H1 (cell line): ENCODE measurements around the gene TTC3. TPM values are rescaled to one million over a fixed set of nuclear protein-coding genes. Genes with fewer than 3 reads are reported as not detected.

Experiments
- CTCF ChIA-PET: fragments of 300-600 bp; sonication (Branson Sonifier 250); formaldehyde crosslinking; loops from one replicate; lab custom pipeline; 2021; ENCODE audit not compliant: partially characterized antibody; lab: Charles Lee
- POLR2A ChIA-PET: fragments of 300-600 bp; sonication (Branson Sonifier 250); formaldehyde crosslinking; loops from one replicate; lab custom pipeline; 2021; ENCODE audit warnings: inconsistent platforms; ENCODE audit not compliant: partially characterized antibody; lab: Charles Lee
- DNase-seq, 2 experiments: peaks; one replicate each; pipeline versions ENCODE4 v3.0.0 to v3.0.0-alpha.2; 2010 to 2022; ENCODE audit warnings: low spot score in 2 of 2, low read depth in 1 of 2, mixed read lengths in 1 of 2
- FAIRE-seq: peaks from 2 replicates; lab custom pipeline; 2011; peaks lifted over from hg19 to GRCh38; lab: Jason Lieb, UNC
- H2AFZ ChIP-seq: 2 replicates; pipeline ENCODE4 v1.8.1; 2012; ENCODE audit warnings: low read length, inconsistent platforms
- H2AK5ac ChIP-seq: 2 replicates; pipeline ENCODE4 v1.6.1; 2013; ENCODE audit warnings: low read depth, low read length
- H2BK120ac ChIP-seq: replicated peaks from 2 replicates; pipeline ENCODE3; 2013; ENCODE audit warnings: low read depth, low read length, inconsistent platforms
- H2BK12ac ChIP-seq: 2 replicates; pipeline ENCODE4 v1.6.1; 2013; ENCODE audit warnings: low read depth, low read length
- H2BK15ac ChIP-seq: 2 replicates; pipeline ENCODE4 v1.6.1; 2013; ENCODE audit warnings: low read length
- H2BK20ac ChIP-seq: 2 replicates; pipeline ENCODE4 v1.6.1; 2013; ENCODE audit warnings: low read length
- H2BK5ac ChIP-seq: 2 replicates; pipeline ENCODE4 v1.6.1; 2013; ENCODE audit warnings: low read depth, low read length
- H3K14ac ChIP-seq: 2 replicates; pipeline ENCODE4 v1.6.1; 2013; ENCODE audit warnings: inconsistent platforms; ENCODE audit not compliant: insufficient read length
- H3K18ac ChIP-seq: 2 replicates; pipeline ENCODE4 v1.6.1; 2013; ENCODE audit warnings: low read length; ENCODE audit errors: extremely low read depth
- H3K23ac ChIP-seq: 2 replicates; pipeline ENCODE4 v1.6.1; 2013; ENCODE audit warnings: inconsistent platforms; ENCODE audit not compliant: insufficient read length
- H3K23me2 ChIP-seq: 2 replicates; pipeline ENCODE4 v1.6.1; 2013; ENCODE audit warnings: low read depth, low read length
- H3K27ac ChIP-seq: 2 replicates; pipeline ENCODE4 v1.6.1; 2011; ENCODE audit warnings: low read depth, low read length, inconsistent platforms
- H3K27me3 ChIP-seq, 4 experiments: replicated peaks in 1 of 4; 1 replicate in 1 of 4; 2 replicates in 3 of 4; pipeline versions ENCODE4 v1.6.1 to v1.8.1; 2011 to 2013; ENCODE audit warnings: low read length in 3 of 4, mild to moderate bottlenecking in 3 of 4, inconsistent platforms in 2 of 4, mixed read lengths in 2 of 4, moderate library complexity in 1 of 4; ENCODE audit not compliant: control insufficient read depth in 3 of 4, insufficient read depth in 3 of 4; ENCODE audit errors: extremely low read depth in 1 of 4
- H3K36me3 ChIP-seq, 4 experiments: 2 replicates each; pipeline versions ENCODE4 v1.6.1 to v1.8.1; 2011 to 2013; ENCODE audit warnings: mild to moderate bottlenecking in 4 of 4, low read length in 3 of 4, moderate library complexity in 2 of 4, control low read depth in 1 of 4, inconsistent platforms in 1 of 4; ENCODE audit not compliant: insufficient read depth in 4 of 4, control insufficient read depth in 2 of 4
- H3K4ac ChIP-seq: replicated peaks from 2 replicates; pipeline ENCODE3; 2013; ENCODE audit warnings: low read length, low read depth, mixed read lengths, inconsistent platforms; ENCODE audit not compliant: insufficient read length
- H3K4me1 ChIP-seq, 4 experiments: replicated peaks in 1 of 4; 1 replicate in 1 of 4; 2 replicates in 3 of 4; pipeline versions ENCODE4 v1.6.1 to v1.8.1; 2011 to 2013; ENCODE audit warnings: low read length in 3 of 4, inconsistent platforms in 2 of 4, mixed read lengths in 1 of 4; ENCODE audit not compliant: insufficient read depth in 4 of 4, control insufficient read depth in 3 of 4
- H3K4me2 ChIP-seq, 2 experiments: 2 replicates each; pipeline versions ENCODE4 v1.6.1 to v1.8.1; 2011 to 2013; ENCODE audit warnings: low read depth in 2 of 2, low read length in 2 of 2, control low read depth in 1 of 2, inconsistent platforms in 1 of 2, mild to moderate bottlenecking in 1 of 2; ENCODE audit not compliant: insufficient read depth in 1 of 2
- H3K4me3 ChIP-seq, 4 experiments: fragments of 200-600, 300-600 bp in 1 of 4; sonication (generic), shearing (Covaris generic), sonication (Bioruptor Twin) in 1 of 4; 2 replicates each; pipeline versions ENCODE4 v1.5.1 to v1.8.1; 2011 to 2016; ENCODE audit warnings: low read length in 4 of 4, low read depth in 3 of 4, control low read depth in 2 of 4, inconsistent platforms in 2 of 4, mild to moderate bottlenecking in 2 of 4, mixed read lengths in 1 of 4, moderate library complexity in 1 of 4; ENCODE audit not compliant: insufficient read depth in 2 of 4; ENCODE audit errors: extremely low read depth in 1 of 4
- H3K56ac ChIP-seq: replicated peaks from 2 replicates; pipeline ENCODE3; 2013; ENCODE audit warnings: low read depth, mild to moderate bottlenecking, mixed read lengths, low read length, inconsistent platforms; ENCODE audit not compliant: insufficient read length
- H3K79me1 ChIP-seq: 2 replicates; pipeline ENCODE4 v1.6.1; 2013; ENCODE audit warnings: low read depth, low read length, control low read depth
- H3K79me2 ChIP-seq, 2 experiments: 2 replicates each; pipeline versions ENCODE4 v1.6.1 to v1.8.1; 2012 to 2013; ENCODE audit warnings: low read length in 2 of 2, mild to moderate bottlenecking in 2 of 2, inconsistent platforms in 1 of 2; ENCODE audit not compliant: insufficient read depth in 2 of 2, control insufficient read depth in 1 of 2
- H3K9ac ChIP-seq, 4 experiments: replicated peaks in 1 of 4; 1 replicate in 1 of 4; 2 replicates in 3 of 4; pipeline versions ENCODE4 v1.6.1 to v1.8.1; 2011 to 2013; ENCODE audit warnings: low read depth in 3 of 4, low read length in 3 of 4, control low read depth in 2 of 4, mild to moderate bottlenecking in 2 of 4, moderate library complexity in 2 of 4, inconsistent platforms in 1 of 4; ENCODE audit errors: extremely low read depth in 1 of 4
- H3K9me3 ChIP-seq, 2 experiments: 2 replicates each; pipeline versions ENCODE4 v1.6.1 to v1.8.1; 2012 to 2013; ENCODE audit warnings: mild to moderate bottlenecking in 2 of 2, moderate library complexity in 2 of 2, control low read depth in 1 of 2, inconsistent platforms in 1 of 2, low read depth in 1 of 2, low read length in 1 of 2, mixed read lengths in 1 of 2; ENCODE audit not compliant: insufficient read depth in 2 of 2
- H4K20me1 ChIP-seq, 2 experiments: replicated peaks in 1 of 2; 2 replicates each; pipeline versions ENCODE3 to v1.8.1; 2011 to 2013; ENCODE audit warnings: inconsistent platforms in 2 of 2, low read length in 2 of 2, mild to moderate bottlenecking in 1 of 2; ENCODE audit not compliant: insufficient read depth in 2 of 2, control insufficient read depth in 1 of 2
- H4K5ac ChIP-seq: 2 replicates; pipeline ENCODE4 v1.6.1; 2013; ENCODE audit warnings: low read length, low read depth, mixed read lengths, inconsistent platforms; ENCODE audit not compliant: insufficient read length
- H4K8ac ChIP-seq: 2 replicates; pipeline ENCODE4 v1.8.0; 2013; ENCODE audit warnings: mild to moderate bottlenecking, moderate library complexity, low read length, inconsistent platforms; ENCODE audit not compliant: insufficient read depth; ENCODE audit errors: extremely low read depth
- H4K91ac ChIP-seq: replicated peaks from 2 replicates; pipeline ENCODE3; 2013; ENCODE audit warnings: low read length, mixed read lengths, inconsistent platforms; ENCODE audit not compliant: insufficient read length
- BRCA1 ChIP-seq: IDR thresholded peaks from 2 replicates; pipeline ENCODE4 v1.6.1; 2012; ENCODE audit warnings: low read depth, low read length, improper control_type of control experiment
- CBX5 ChIP-seq: fragments of 300-800, 300-1000 bp; sonication (generic); IDR thresholded peaks from 2 replicates; pipeline ENCODE4 v1.7.1; 2016; ENCODE audit warnings: antibody characterized with exemption, low read length, low read depth
- CHD1 ChIP-seq: IDR thresholded peaks from 2 replicates; pipeline ENCODE4 v1.6.1; 2012; ENCODE audit warnings: low read depth, low read length, improper control_type of control experiment
- EP300 ChIP-seq, 2 experiments: IDR thresholded peaks; 1 replicate in 1 of 2; 2 replicates in 1 of 2; pipeline ENCODE4 v1.6.1; 2011 to 2012; ENCODE audit warnings: low read depth in 2 of 2, low read length in 2 of 2, mild to moderate bottlenecking in 2 of 2, borderline replicate concordance in 1 of 2, inconsistent platforms in 1 of 2, moderate library complexity in 1 of 2
- HDAC6 ChIP-seq: IDR thresholded peaks from one replicate; pipeline ENCODE4 v1.7.1; 2012; ENCODE audit warnings: low read depth, mild to moderate bottlenecking, inconsistent platforms, low read length, moderate library complexity
- MAFK ChIP-seq: IDR thresholded peaks from 2 replicates; pipeline ENCODE4 v1.6.1; 2012; ENCODE audit warnings: low read depth, mild to moderate bottlenecking, improper control_type of control experiment, low read length
- POLR2AphosphoS5 ChIP-seq: IDR thresholded peaks from 2 replicates; pipeline ENCODE4 v1.6.1; 2011; ENCODE audit warnings: low read depth, low read length
- RBBP5 ChIP-seq: IDR thresholded peaks from 2 replicates; pipeline ENCODE4 v1.7.1; 2012; ENCODE audit warnings: low read depth, mild to moderate bottlenecking, inconsistent platforms, low read length, moderate library complexity, borderline replicate concordance
- SIRT6 ChIP-seq: IDR thresholded peaks from one replicate; pipeline ENCODE4 v1.7.1; 2012; ENCODE audit warnings: low read length, inconsistent platforms
- TAF1 ChIP-seq: IDR thresholded peaks from 2 replicates; pipeline ENCODE4 v1.6.1; 2011; ENCODE audit warnings: mild to moderate bottlenecking, low read depth, low read length
- WGBS, 2 experiments: shearing (Covaris generic) in 1 of 2; methylation state at CpG; one replicate each; pipeline versions ENCODE4 v1.1.6 to v1.1.7; 2013 to 2015; ENCODE audit warnings: low lambda C conversion rate in 2 of 2, mixed read lengths in 2 of 2, inconsistent platforms in 1 of 2, low coverage in 1 of 2, missing lambda C conversion rate in 1 of 2; ENCODE audit not compliant: insufficient replicate concordance in 2 of 2, insufficient coverage in 1 of 2, insufficient read length in 1 of 2; ENCODE audit errors: extremely low coverage in 1 of 2, missing lambda C conversion rate in 1 of 2; 5-methylcytosine and 5-hydroxymethylcytosine counted together
- polyA plus RNA-seq, 7 experiments: library from polyadenylated mRNA; depleted of rRNA in 3 of 7; stranded (reverse) in 5 of 7; unstranded in 2 of 7; fragments of >200 nt in 5 of 7; fragments of 200-250 nt in 2 of 7; gene quantifications; 1 replicate in 5 of 7; 2 replicates in 1 of 7; 4 replicates in 1 of 7; pipeline versions ENCODE4 v1.2.1 to v1.2.3, GENCODE V29; 2011 to 2013; ENCODE audit warnings: missing spikeins in 2 of 7, mixed read lengths in 2 of 7
- total RNA-seq: library from RNA; stranded (reverse); fragmentation: NEBNext Ultra II Directional; extraction: Animal tissue kit (Norgen Biotek cat#: 25700); gene quantifications from 2 replicates; pipeline ENCODE4 v1.2.1, GENCODE V29; 2021
- TF ChIP-seq, protein P1 (sequence below): IDR thresholded peaks from 2 replicates; pipeline ENCODE4 v1.6.1; 2012; ENCODE audit warnings: low read length, inconsistent platforms

TTC3 gene
- total and polyA plus RNA-seq, 2 of the 8 experiments (the other 6 are each of a cell fraction or from before 2014, with no cell fraction given): 11.0 to 36.2 TPM

DNA sequence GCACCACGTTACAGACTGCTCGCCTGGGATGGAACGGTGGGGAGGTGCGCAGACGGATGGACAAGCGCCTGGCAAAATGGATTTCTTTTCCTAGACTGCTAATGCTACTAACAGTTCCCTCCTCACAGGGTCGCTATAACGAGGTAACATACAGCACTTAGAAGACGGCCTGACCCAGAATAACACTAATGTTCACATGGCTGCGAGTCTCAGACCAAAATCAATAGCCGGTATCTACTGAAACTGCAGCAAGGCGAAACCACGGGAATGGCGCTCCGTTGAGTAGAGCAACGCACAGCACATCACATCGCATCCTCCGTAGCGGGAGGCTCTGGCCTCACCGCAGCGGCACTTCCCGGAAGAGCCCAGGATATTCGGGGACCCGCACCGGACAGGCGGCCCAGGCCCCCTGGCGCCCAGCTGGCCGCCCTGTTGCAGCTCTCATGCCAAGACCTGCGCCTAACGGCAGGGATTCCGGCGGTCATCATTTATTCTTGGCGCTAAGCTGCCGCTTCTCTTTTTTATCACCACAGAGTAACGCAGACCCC is 147.5 kb downstream of the TTC3 start:
- Histone ChIP-seq H3K79me1 (no peaks in the 10 kb centered on the region), H3K36me3 (peaks cover 7 to 24% (median 17%) of the 10 kb centered on the region in 4 experiments; a peak in 7 of 8 replicates), H3K23ac (no peak overlapping the region), H2BK15ac (no peak overlapping the region), H3K4me1 (no peaks in the 10 kb centered on the region), H4K5ac (no peak overlapping the region), H3K56ac (peak overlapping the region; percentile 2), H2BK20ac (no peak overlapping the region), H3K18ac (no peak overlapping the region), H3K4me3 (peak overlapping the region; percentile 7 to 43 (median 25); a peak in 6 of 8 replicates), H2BK12ac (peak overlapping the region; percentile 27; the same call in 1 of the 2 replicates), H3K9ac (no peak overlapping the region), H3K9me3 (no peaks in the 10 kb centered on the region; a peak in 1 of 4 replicates), H2BK120ac (no peak overlapping the region), H3K79me2 (no peaks in the 10 kb centered on the region), H2AFZ (no peak overlapping the region), H4K8ac (peak overlapping the region; percentile 86; the same call in 1 of the 2 replicates), H3K23me2 (no peaks in the 10 kb centered on the region), H3K4ac (no peak overlapping the region), H3K27me3 (no peaks in the 10 kb centered on the region), H2AK5ac (no peak overlapping the region), H3K4me2 (peak overlapping the region in 1 of 2 experiments; percentile 70; a peak in 3 of 4 replicates), H3K27ac (no peak overlapping the region), H4K20me1 (no peaks in the 10 kb centered on the region), H2BK5ac (no peak overlapping the region), H4K91ac (no peak overlapping the region), H3K14ac (no peak overlapping the region)
- DNase-seq: no peak
- CTCF ChIA-PET: interaction anchor here (0.7 to 0.9 kb wide), 2 partner anchors 9 to 14 kb away, joined by 3 read pairs; no protein-coding TSS in a partner anchor
- 79% methylated on average over 35 of the region's 35 CpGs; no CpG with 5 or more reads in 1 of the 2 experiments for WGBS, 2 experiments
- no peak for FAIRE-seq
- POLR2A ChIA-PET: interaction anchor here (0.7 to 1.0 kb wide), 2 partner anchors 26 to 411 kb away, joined by 3 to 4 read pairs; no protein-coding TSS in a partner anchor
- TF ChIP-seq SIRT6: no peak
- TF ChIP-seq, protein P1, sequence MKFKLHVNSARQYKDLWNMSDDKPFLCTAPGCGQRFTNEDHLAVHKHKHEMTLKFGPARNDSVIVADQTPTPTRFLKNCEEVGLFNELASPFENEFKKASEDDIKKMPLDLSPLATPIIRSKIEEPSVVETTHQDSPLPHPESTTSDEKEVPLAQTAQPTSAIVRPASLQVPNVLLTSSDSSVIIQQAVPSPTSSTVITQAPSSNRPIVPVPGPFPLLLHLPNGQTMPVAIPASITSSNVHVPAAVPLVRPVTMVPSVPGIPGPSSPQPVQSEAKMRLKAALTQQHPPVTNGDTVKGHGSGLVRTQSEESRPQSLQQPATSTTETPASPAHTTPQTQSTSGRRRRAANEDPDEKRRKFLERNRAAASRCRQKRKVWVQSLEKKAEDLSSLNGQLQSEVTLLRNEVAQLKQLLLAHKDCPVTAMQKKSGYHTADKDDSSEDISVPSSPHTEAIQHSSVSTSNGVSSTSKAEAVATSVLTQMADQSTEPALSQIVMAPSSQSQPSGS: no peak
- no peak for TF ChIP-seq BRCA1
- TF ChIP-seq RBBP5: no peak
- TF ChIP-seq EP300 (IDR thresholded peaks at IDR 0.05; ENCODE audit: borderline replicate concordance in 1 of 2, low read depth in 2 of 2, low read length in 2 of 2): no peak
- TF ChIP-seq CHD1: no peak
- no peak for TF ChIP-seq CBX5
- no peak for TF ChIP-seq TAF1
- TF ChIP-seq POLR2AphosphoS5: no peak
- TF ChIP-seq MAFK: no peak
- TF ChIP-seq HDAC6: no peak
